Activated B cell treated with CpG ODN at 0.5 μM for 24 hours (primary cell): ENCODE measurements around the gene ZC3H8. TPM values are rescaled to one million over a fixed set of nuclear protein-coding genes. Genes with fewer than 3 reads are reported as not detected.

ENCODE experiments used
- ATAC-seq: fragments of 200-7000 bp; cut with Tn5 transposase; one replicate; pipeline ENCODE4 v1.10.0; 2021; ENCODE audit warnings: low read depth, mild to moderate bottlenecking, moderate library complexity
- CTCF ChIA-PET: fragments of 350-600 bp; sonication (Branson Sonifier 250); formaldehyde crosslinking; loops from one replicate; lab custom pipeline; 2021; ENCODE audit warnings: antibody characterized with exemption; lab: Charles Lee
- POLR2A ChIA-PET: fragments of 350-600 bp; sonication (Branson Sonifier 250); formaldehyde crosslinking; loops from one replicate; lab custom pipeline; 2021; ENCODE audit warnings: antibody characterized with exemption; lab: Charles Lee
- DNase-seq: peaks from one replicate; pipeline ENCODE4 v3.0.0; 2022
- H3K27ac Mint-ChIP-seq: one replicate; pipeline ENCODE4 v1.8.0; 2020; ENCODE audit warnings: mixed read lengths
- H3K27me3 Mint-ChIP-seq: one replicate; pipeline ENCODE4 v1.8.0; 2021; ENCODE audit warnings: mixed read lengths
- H3K36me3 Mint-ChIP-seq: one replicate; pipeline ENCODE4 v1.8.0; 2021; ENCODE audit warnings: low read depth, mixed read lengths
- H3K4me1 Mint-ChIP-seq: one replicate; pipeline ENCODE4 v1.8.0; 2021; ENCODE audit warnings: mixed read lengths
- H3K4me3 Mint-ChIP-seq: one replicate; pipeline ENCODE4 v1.8.0; 2020; ENCODE audit warnings: mild to moderate bottlenecking, mixed read lengths
- H3K9me3 Mint-ChIP-seq: one replicate; pipeline ENCODE4 v1.8.0; 2020; ENCODE audit warnings: mixed read lengths
- intact Hi-C: fragments of 100-400 bp; cut with micrococcal nuclease; formaldehyde crosslinking; loops from one replicate; pipeline ENCODE4 v1.15.1; 2024
- total RNA-seq: library from RNA; stranded (reverse); gene quantifications from 2 replicates; pipeline ENCODE4 v1.2.3, GENCODE V29; 2022
- TF ChIP-seq, protein P1 (sequence below): fragments of 200-600 bp; IDR thresholded peaks from one replicate; pipeline ENCODE4 v1.8.0; 2022; ENCODE audit warnings: antibody characterized with exemption, mild to moderate bottlenecking

The ZC3H8 gene
- total RNA-seq, 1 donor from 2014 or later = 25.7 TPM

DNA sequence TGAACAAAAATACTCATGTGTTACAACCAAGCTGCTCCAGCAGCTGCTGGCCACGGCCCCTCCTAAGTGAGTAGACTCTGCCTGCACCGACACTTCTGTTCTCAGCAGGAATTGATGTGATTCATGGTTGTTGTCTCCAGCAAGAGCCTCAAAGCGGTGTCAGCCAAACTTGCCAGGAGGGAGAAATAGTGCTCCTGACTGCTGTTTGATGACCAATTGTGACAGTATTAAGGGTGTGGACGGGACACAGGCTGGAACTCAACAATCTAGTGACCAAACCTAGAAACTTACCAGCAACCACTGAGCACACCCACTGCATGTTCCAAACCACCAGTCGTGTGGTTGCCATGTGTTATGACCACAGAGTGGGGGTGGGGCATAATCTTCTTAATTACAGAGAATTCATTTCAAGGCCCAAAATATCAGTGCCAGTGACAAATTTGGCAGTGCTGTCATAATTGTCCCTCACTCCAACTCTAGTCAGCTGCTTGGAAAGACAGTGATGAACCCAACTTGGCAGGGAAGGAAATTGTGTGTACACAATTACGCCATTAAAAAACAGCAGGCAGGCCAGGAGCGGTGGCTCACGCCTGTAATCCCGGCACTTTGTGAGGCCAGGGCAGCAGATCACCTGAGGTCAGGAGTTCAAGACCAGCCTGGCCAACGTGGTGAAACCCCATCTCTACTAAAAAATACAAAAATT is 86.3 kb downstream of the ZC3H8 start:
- Mint-ChIP-seq H3K4me1 (no peaks in the 10 kb centered on the region), H3K27ac (no peak overlapping the region), H3K4me3 (no peak overlapping the region), H3K9me3 (no peaks in the 10 kb centered on the region), H3K27me3 (no peaks in the 10 kb centered on the region), H3K36me3 (no peaks in the 10 kb centered on the region)
- ChIA-PET CTCF (no interaction called here), POLR2A (no interaction called here)
- intact Hi-C loops = no loop called here
- DNase-seq = no peak
- TF ChIP-seq, protein P1, sequence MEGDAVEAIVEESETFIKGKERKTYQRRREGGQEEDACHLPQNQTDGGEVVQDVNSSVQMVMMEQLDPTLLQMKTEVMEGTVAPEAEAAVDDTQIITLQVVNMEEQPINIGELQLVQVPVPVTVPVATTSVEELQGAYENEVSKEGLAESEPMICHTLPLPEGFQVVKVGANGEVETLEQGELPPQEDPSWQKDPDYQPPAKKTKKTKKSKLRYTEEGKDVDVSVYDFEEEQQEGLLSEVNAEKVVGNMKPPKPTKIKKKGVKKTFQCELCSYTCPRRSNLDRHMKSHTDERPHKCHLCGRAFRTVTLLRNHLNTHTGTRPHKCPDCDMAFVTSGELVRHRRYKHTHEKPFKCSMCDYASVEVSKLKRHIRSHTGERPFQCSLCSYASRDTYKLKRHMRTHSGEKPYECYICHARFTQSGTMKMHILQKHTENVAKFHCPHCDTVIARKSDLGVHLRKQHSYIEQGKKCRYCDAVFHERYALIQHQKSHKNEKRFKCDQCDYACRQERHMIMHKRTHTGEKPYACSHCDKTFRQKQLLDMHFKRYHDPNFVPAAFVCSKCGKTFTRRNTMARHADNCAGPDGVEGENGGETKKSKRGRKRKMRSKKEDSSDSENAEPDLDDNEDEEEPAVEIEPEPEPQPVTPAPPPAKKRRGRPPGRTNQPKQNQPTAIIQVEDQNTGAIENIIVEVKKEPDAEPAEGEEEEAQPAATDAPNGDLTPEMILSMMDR = no peak
- no peak for ATAC-seq

DNA sequence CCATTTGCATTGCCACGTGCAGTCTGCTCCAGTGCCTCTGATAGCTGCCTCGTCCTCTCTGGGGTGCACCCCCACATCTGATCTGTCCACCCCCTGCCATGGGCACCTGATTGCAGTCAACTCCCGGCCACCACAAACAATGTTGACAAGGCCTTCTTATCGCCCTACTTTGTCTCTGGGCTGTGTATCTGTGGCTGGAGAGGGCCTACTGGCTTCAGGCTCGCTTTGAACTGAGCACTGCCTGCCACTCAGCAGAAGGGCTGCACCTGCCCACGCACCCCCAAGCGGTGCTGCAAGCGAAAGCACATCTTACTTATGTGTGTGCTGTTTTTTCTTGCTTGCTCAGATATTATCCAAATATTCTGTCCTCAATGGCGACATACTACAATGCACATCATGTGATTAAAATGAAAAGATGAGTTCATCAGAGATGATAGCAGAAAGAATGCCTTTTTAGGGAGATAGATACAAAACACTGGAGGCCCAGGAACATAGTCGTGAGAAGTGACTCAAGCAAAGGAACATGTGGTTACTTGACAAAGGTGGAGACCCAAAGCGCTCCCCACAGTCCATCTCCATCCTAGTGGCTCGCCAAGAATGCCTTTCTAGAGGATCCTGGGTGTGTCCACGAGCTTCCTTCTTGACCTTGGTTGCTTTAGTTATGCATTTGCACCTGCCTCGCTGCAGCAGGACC is 87.9 kb downstream of the ZC3H8 start:
- no peaks in the 10 kb centered on the region for H3K27me3 Mint-ChIP-seq
- POLR2A ChIA-PET = no interaction called here
- ATAC-seq (no peak), DNase-seq (no peak)
- no peak overlapping the region for H3K27ac Mint-ChIP-seq
- no peaks in the 10 kb centered on the region for H3K36me3 Mint-ChIP-seq
- no peak overlapping the region for H3K4me3 Mint-ChIP-seq
- TF ChIP-seq, protein P1 = no peak
- intact Hi-C loops = no loop called here
- CTCF ChIA-PET = no interaction called here
- no peaks in the 10 kb centered on the region for H3K4me1 Mint-ChIP-seq
- H3K9me3 Mint-ChIP-seq = no peaks in the 10 kb centered on the region

DNA sequence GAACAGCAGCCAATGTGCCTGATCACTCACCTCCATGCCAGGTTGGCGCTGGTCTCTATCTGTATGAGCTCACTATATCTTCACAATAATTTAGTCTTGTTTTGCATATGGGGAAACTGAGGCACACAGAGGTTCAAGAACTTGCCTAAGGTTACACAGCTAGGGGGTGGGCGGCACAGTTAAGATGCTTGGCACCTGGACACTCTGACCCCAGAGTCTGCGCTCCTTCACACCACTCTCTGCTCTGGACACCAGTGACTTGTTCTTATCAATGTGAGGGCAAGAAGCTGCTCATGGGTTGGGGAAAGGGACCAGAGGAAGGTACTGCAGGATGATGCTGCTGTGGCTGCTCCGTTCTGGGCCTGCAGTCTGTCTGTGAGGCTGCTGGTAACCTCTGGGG is 89.5 kb downstream of the ZC3H8 start:
- no peak overlapping the region for H3K4me3 Mint-ChIP-seq

DNA sequence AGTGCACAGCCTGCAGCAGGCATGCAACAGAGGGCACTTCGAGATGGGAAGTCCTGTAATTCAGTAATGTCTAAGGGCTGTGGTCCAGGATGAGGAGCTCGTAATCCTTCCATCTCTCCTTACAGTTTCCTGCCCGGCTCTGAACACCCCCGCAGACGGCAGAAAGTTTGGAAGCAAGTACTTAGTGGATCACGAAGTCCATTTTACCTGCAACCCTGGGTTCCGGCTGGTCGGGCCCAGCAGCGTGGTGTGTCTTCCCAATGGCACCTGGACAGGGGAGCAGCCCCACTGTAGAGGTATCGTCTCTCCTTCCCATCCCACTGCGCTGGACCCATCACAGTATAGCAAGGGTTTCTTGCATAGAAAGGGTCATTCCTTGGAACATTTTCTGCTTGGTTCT is 90.0 kb downstream of the ZC3H8 start:
- H3K27ac Mint-ChIP-seq = no peak overlapping the region
- no peak overlapping the region for H3K4me3 Mint-ChIP-seq
- H3K9me3 Mint-ChIP-seq = peaks cover 4% of the 10 kb centered on the region
- DNase-seq (no peak), ATAC-seq (no peak)
- CTCF ChIA-PET = no interaction called here
- H3K27me3 Mint-ChIP-seq = no peaks in the 10 kb centered on the region
- TF ChIP-seq, protein P1 = no peak
- peaks cover 2% of the 10 kb centered on the region for H3K4me1 Mint-ChIP-seq
- intact Hi-C loops = no loop called here
- no peaks in the 10 kb centered on the region for H3K36me3 Mint-ChIP-seq
- POLR2A ChIA-PET = no interaction called here

More for the DNA sequence above, 89.5 kb downstream of the ZC3H8 start:
- POLR2A ChIA-PET = no interaction called here
- Mint-ChIP-seq H3K27ac (no peak overlapping the region), H3K4me1 (peaks cover 1% of the 10 kb centered on the region), H3K36me3 (no peaks in the 10 kb centered on the region), H3K27me3 (no peaks in the 10 kb centered on the region), H3K9me3 (peaks cover 2% of the 10 kb centered on the region)
- intact Hi-C loops = no loop called here
- TF ChIP-seq, protein P1 = no peak
- DNase-seq (no peak), ATAC-seq (no peak)
- CTCF ChIA-PET = no interaction called here

DNA sequence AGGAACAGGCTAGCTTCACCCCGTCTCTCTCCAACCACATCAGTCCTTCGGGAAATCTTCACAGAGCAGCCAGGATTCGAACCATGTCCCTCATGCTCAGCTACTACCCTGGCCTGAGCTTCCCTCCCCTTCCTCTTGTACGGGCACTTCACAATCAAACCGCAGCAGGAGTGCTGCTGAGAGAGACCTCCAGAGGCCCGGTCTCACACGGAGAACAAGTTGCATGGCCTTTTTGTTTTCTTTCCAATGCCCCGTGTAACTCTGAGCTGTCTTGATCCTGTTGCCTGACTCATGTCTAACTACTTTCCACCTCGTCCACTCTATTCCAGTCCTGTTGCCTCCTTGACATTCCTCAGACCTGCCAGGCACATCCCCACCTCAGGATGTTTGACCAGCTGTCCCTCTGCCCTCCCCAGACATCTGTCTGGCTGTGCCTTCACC is 91.3 kb downstream of the ZC3H8 start:
- intact Hi-C loops = no loop called here
- H3K9me3 Mint-ChIP-seq = peaks cover 4% of the 10 kb centered on the region
- H3K36me3 Mint-ChIP-seq = no peaks in the 10 kb centered on the region
- H3K27me3 Mint-ChIP-seq = no peaks in the 10 kb centered on the region
- TF ChIP-seq, protein P1 = no peak
- POLR2A ChIA-PET = no interaction called here
- DNase-seq (no peak), ATAC-seq (no peak)
- H3K4me3 Mint-ChIP-seq = no peak overlapping the region
- H3K4me1 Mint-ChIP-seq = peaks cover 14% of the 10 kb centered on the region
- CTCF ChIA-PET = no interaction called here
- H3K27ac Mint-ChIP-seq = no peak overlapping the region
